Naive thymus-derived CD4-positive, alpha-beta T cell (primary cell): ENCODE results near the gene SLC30A4. TPM values are rescaled to one million over a fixed set of nuclear protein-coding genes. Genes with fewer than 3 reads are reported as not detected.

Experiments
- ATAC-seq: fragments of 150-1000 bp; cut with Tn5 transposase; 2 replicates; pipeline ENCODE4 v1.10.0; 2021; ENCODE audit warnings: mild to moderate bottlenecking, moderate library complexity
- CTCF ChIA-PET: fragments of 350-600 bp; sonication (Branson Sonifier 250); formaldehyde crosslinking; loops from one replicate; lab custom pipeline; 2021; ENCODE audit warnings: antibody characterized with exemption; lab: Charles Lee
- POLR2A ChIA-PET: fragments of 350-600 bp; sonication (Branson Sonifier 250); formaldehyde crosslinking; loops from one replicate; lab custom pipeline; 2021; ENCODE audit warnings: antibody characterized with exemption, inconsistent platforms; lab: Charles Lee
- DNase-seq, 9 donors: peaks; one replicate each; pipeline versions ENCODE4 v3.0.0 to v3.0.0-alpha.2; 2020 to 2022; ENCODE audit warnings: mixed read lengths in 1 of 9
- H3K27ac ChIP-seq: one replicate; pipeline ENCODE4 v1.7.0; 2013; ENCODE audit warnings: mild to moderate bottlenecking, low read depth, low read length, moderate library complexity
- H3K27me3 ChIP-seq, 2 donors: one replicate each; pipeline ENCODE4 v1.7.0; 2013; ENCODE audit warnings: low read length in 2 of 2, mild to moderate bottlenecking in 2 of 2, moderate library complexity in 2 of 2; ENCODE audit not compliant: control insufficient read depth in 2 of 2, insufficient read depth in 2 of 2
- H3K36me3 ChIP-seq, 3 experiments: 1 replicate in 2 of 3; 2 replicates in 1 of 3; pipeline ENCODE4 v1.7.0; 2013; ENCODE audit warnings: low read length in 3 of 3, mild to moderate bottlenecking in 3 of 3, moderate library complexity in 1 of 3; ENCODE audit not compliant: insufficient read depth in 3 of 3, control insufficient read depth in 2 of 3
- H3K4me1 ChIP-seq, 2 donors: one replicate each; pipeline ENCODE4 v1.7.0; 2013; ENCODE audit warnings: low read length in 2 of 2, mild to moderate bottlenecking in 2 of 2, moderate library complexity in 1 of 2; ENCODE audit not compliant: control insufficient read depth in 2 of 2, insufficient read depth in 2 of 2
- H3K4me3 ChIP-seq: 2 replicates; pipeline ENCODE4 v1.7.0; 2013; ENCODE audit warnings: mild to moderate bottlenecking, low read length
- H3K9me3 ChIP-seq, 3 experiments: 1 replicate in 2 of 3; 2 replicates in 1 of 3; pipeline ENCODE4 v1.7.0; 2013; ENCODE audit warnings: low read length in 3 of 3; ENCODE audit not compliant: control insufficient read depth in 2 of 3
- H3K27ac Mint-ChIP-seq, 9 donors: one replicate each; pipeline ENCODE4 v1.8.0; 2020 to 2022; ENCODE audit warnings: mixed read lengths in 9 of 9, mild to moderate bottlenecking in 8 of 9, moderate library complexity in 5 of 9, inconsistent platforms in 2 of 9
- H3K27me3 Mint-ChIP-seq, 5 donors: one replicate each; pipeline ENCODE4 v1.8.0; 2021 to 2022; ENCODE audit warnings: mixed read lengths in 5 of 5, mild to moderate bottlenecking in 1 of 5
- H3K36me3 Mint-ChIP-seq, 5 donors: one replicate each; pipeline ENCODE4 v1.8.0; 2020 to 2022; ENCODE audit warnings: mixed read lengths in 5 of 5, mild to moderate bottlenecking in 3 of 5, inconsistent platforms in 1 of 5
- H3K4me1 Mint-ChIP-seq, 7 donors: one replicate each; pipeline ENCODE4 v1.8.0; 2020 to 2022; ENCODE audit warnings: mixed read lengths in 7 of 7, mild to moderate bottlenecking in 3 of 7, inconsistent platforms in 1 of 7
- H3K4me3 Mint-ChIP-seq, 10 donors: one replicate each; pipeline ENCODE4 v1.8.0; 2020 to 2022; ENCODE audit warnings: mild to moderate bottlenecking in 10 of 10, mixed read lengths in 10 of 10, moderate library complexity in 6 of 10, inconsistent platforms in 2 of 10
- H3K9me3 Mint-ChIP-seq, 11 donors: one replicate each; pipeline ENCODE4 v1.8.0; 2020 to 2022; ENCODE audit warnings: mixed read lengths in 11 of 11, mild to moderate bottlenecking in 4 of 11, inconsistent platforms in 1 of 11, moderate library complexity in 1 of 11
- intact Hi-C, 2 donors: fragments of 100-400 bp; cut with micrococcal nuclease; formaldehyde crosslinking; loops; one replicate each; pipeline ENCODE4 v1.15.1; 2023
- polyA plus RNA-seq, 2 donors: library from polyadenylated mRNA; unstranded; fragments of 300-500 nt; fragmentation: Illumina TruSeq; gene quantifications; one replicate each; pipeline ENCODE4 v1.2.3, GENCODE V29; 2021
- total RNA-seq, 6 experiments: library from RNA in 5 of 6; stranded (reverse) in 5 of 6; gene quantifications; 1 replicate in 5 of 6; 2 replicates in 1 of 6; pipeline ENCODE4 v1.2.3 and lab custom pipeline; 2021 to 2026

Gene SLC30A4
- total and polyA plus RNA-seq, 7 experiments from 2014 or later, result 2.0 to 4.4 (median 2.9) TPM

DNA sequence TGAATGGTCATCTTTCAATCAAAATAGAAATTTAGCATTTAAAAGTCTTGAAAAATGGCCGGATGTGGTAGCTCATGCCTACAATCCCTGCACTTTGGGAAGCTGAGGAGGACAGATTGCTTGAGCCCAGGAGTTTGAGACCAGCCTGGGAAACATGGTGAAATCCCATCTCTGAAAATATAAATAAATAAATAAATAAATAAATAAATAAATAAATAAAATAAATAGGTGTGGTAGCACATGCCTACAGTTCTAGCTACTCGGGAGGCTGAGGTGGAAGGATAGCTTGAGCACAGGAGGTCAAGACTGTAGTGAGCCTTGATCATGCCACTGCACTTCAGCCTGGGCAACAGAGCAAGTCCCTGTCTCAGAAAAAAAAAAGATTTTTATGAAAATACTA, 25.9 kb downstream of the SLC30A4 start:
- Mint-ChIP-seq H3K27me3 (no peaks in the 10 kb centered on the region), H3K36me3 (peaks cover 0 to 6% (median 6%) of the 10 kb centered on the region in 5 donors), H3K27ac (no peak overlapping the region), H3K4me1 (no peaks in the 10 kb centered on the region), H3K9me3 (no peaks in the 10 kb centered on the region), H3K4me3 (no peak overlapping the region)
- Histone ChIP-seq H3K9me3 (no peaks in the 10 kb centered on the region), H3K4me1 (no peaks in the 10 kb centered on the region), H3K36me3 (no peaks in the 10 kb centered on the region), H3K27me3 (no peaks in the 10 kb centered on the region), H3K27ac (no peak overlapping the region), H3K4me3 (no peak overlapping the region)
- ChIA-PET POLR2A (interaction anchor here (0.6 kb wide), 1 partner anchor 46 kb away, joined by 6 read pairs; no protein-coding TSS in a partner anchor), CTCF (interaction anchor here (1.1 kb wide), 1 partner anchor 16 kb away, joined by 3 read pairs; no protein-coding TSS in a partner anchor)
- DNase-seq (no peak), ATAC-seq (no peak)
- intact Hi-C loops, result no loop called here

DNA sequence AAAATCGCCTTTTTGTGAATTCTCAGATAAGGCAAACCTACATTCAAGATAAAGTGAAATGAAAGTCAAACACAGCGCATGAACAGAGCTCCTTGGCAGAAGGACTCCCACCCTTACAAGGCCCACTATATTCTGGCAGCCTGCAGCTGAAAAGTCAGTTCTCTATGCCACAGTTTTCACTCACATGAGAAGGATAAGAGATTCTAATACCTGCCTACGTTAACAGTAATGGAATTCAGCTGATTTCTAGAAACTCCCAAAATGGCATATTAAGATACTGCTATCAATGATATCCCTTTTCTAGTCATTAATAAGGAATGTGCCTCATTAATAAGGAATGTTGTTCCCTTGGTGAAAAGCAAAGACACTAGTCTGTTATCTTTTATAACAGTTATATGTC, 27.0 kb downstream of the SLC30A4 start:
- ATAC-seq (no peak), DNase-seq (no peak)
- intact Hi-C loops, result no loop called here
- H3K4me1 ChIP-seq, result no peaks in the 10 kb centered on the region
- Mint-ChIP-seq H3K4me1 (no peaks in the 10 kb centered on the region), H3K4me3 (no peak overlapping the region), H3K9me3 (no peaks in the 10 kb centered on the region), H3K27ac (no peak overlapping the region), H3K27me3 (no peaks in the 10 kb centered on the region), H3K36me3 (peaks cover 0 to 11% (median 5%) of the 10 kb centered on the region in 5 donors)
- no peak overlapping the region for H3K27ac ChIP-seq
- no peaks in the 10 kb centered on the region for H3K9me3 ChIP-seq
- H3K36me3 ChIP-seq, result no peaks in the 10 kb centered on the region
- CTCF ChIA-PET, result interaction anchor here (1.1 kb wide), 1 partner anchor 15 kb away, joined by 3 read pairs; no protein-coding TSS in a partner anchor
- no peaks in the 10 kb centered on the region for H3K27me3 ChIP-seq
- no peak overlapping the region for H3K4me3 ChIP-seq
- POLR2A ChIA-PET, result no interaction called here

DNA sequence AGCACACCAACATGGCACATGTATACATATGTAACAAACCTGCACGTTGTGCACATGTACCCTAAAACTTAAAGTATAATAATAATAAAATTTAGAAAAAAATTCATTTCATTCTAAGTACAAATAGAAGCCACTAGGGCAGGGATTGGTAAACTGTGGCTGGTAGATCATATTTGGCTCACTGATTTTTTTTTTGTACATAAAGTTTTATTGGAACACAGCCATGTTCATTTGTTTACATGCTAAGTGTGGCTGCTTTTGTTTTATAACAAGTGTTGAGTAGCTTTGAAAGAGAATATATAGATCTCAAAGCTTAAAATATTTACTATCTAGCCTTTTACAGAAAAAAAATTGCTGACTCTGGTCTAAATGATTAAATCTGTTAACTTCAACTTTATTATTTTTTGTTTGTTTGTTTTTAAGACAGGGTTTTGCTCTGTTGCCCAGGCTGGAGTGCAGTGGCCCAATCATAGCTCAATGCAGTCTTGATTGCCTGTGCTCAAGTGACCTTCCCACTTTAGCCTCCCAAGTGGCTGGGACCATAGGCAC, 32.8 kb downstream of the SLC30A4 start:
- intact Hi-C loops, result no loop called here
- CTCF ChIA-PET, result no interaction called here

DNA sequence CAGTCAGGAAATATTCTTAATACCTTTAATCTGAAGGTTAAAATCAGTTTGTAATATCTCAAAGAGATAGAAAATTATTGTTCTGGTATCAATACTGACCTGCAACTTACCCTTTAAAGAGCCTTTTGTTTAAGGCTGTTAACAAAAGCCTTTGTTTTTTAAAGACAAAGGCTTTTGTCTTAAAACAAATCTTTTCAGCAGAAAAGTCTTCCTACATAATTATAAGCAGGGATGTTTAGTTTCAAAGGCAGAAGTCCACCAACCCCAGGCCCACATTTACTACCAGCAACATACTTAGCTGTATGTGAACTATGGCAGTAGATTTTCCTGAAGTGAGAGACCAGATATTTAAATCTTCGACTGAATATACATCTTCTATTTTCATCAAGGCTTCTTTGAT, 36.2 kb downstream of the SLC30A4 start:
- H3K4me1 ChIP-seq, result no peaks in the 10 kb centered on the region

More for the DNA sequence above, 32.8 kb downstream of the SLC30A4 start:
- Histone ChIP-seq H3K27me3 (no peaks in the 10 kb centered on the region), H3K4me3 (no peak overlapping the region), H3K27ac (no peak overlapping the region), H3K9me3 (no peaks in the 10 kb centered on the region), H3K36me3 (peaks cover 0 to 5% (median 0%) of the 10 kb centered on the region in 3 experiments), H3K4me1 (no peaks in the 10 kb centered on the region)
- no peak for DNase-seq
- Mint-ChIP-seq H3K4me1 (no peaks in the 10 kb centered on the region), H3K27ac (no peak overlapping the region), H3K36me3 (peaks cover 0 to 22% (median 2%) of the 10 kb centered on the region in 5 donors), H3K27me3 (no peaks in the 10 kb centered on the region), H3K9me3 (no peaks in the 10 kb centered on the region), H3K4me3 (no peak overlapping the region)
- no peak for ATAC-seq
- POLR2A ChIA-PET, result no interaction called here

DNA sequence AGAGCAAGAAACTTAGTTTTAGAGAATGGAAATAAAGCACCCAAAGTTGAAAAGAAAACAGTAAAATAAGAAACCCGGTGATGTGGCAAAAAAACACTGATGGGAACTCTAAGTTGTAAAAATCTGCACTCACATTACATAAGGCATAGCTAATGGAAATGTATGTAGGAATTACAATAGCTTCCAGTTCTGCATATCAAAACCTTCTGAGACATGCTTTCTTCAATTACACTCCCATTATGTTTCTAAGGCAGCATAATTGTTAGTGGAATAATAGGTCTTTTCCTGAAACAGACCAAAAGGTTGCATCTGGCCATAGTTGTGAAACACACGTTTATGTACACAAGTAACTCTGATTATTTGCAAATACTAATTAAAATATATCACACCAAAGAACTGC, 41.4 kb downstream of the SLC30A4 start:
- POLR2A ChIA-PET, result no interaction called here
- Histone ChIP-seq H3K36me3 (no peaks in the 10 kb centered on the region), H3K4me1 (no peaks in the 10 kb centered on the region), H3K9me3 (no peaks in the 10 kb centered on the region), H3K27me3 (no peaks in the 10 kb centered on the region), H3K27ac (no peak overlapping the region), H3K4me3 (no peak overlapping the region)
- DNase-seq, result no peak
- Mint-ChIP-seq H3K9me3 (no peaks in the 10 kb centered on the region), H3K36me3 (peaks cover 0 to 10% (median 0%) of the 10 kb centered on the region in 5 donors), H3K27me3 (no peaks in the 10 kb centered on the region), H3K27ac (no peak overlapping the region), H3K4me3 (no peak overlapping the region), H3K4me1 (no peaks in the 10 kb centered on the region)
- intact Hi-C loops, result no loop called here
- CTCF ChIA-PET, result interaction anchor here (0.9 to 1.0 kb wide), 2 partner anchors 15 to 22 kb away, joined by 3 read pairs; no protein-coding TSS in a partner anchor
- no peak for ATAC-seq

More for the DNA sequence above, 36.2 kb downstream of the SLC30A4 start:
- Histone ChIP-seq H3K27ac (no peak overlapping the region), H3K9me3 (no peaks in the 10 kb centered on the region), H3K4me3 (no peak overlapping the region), H3K27me3 (no peaks in the 10 kb centered on the region), H3K36me3 (peaks cover 0 to 5% (median 0%) of the 10 kb centered on the region in 3 experiments)
- CTCF ChIA-PET, result no interaction called here
- intact Hi-C loops, result no loop called here
- Mint-ChIP-seq H3K9me3 (no peaks in the 10 kb centered on the region), H3K4me1 (no peaks in the 10 kb centered on the region), H3K27ac (no peak overlapping the region), H3K27me3 (no peaks in the 10 kb centered on the region), H3K4me3 (no peak overlapping the region), H3K36me3 (peaks cover 0 to 26% (median 2%) of the 10 kb centered on the region in 5 donors)
- POLR2A ChIA-PET, result no interaction called here
- ATAC-seq, result no peak
- no peak for DNase-seq

DNA sequence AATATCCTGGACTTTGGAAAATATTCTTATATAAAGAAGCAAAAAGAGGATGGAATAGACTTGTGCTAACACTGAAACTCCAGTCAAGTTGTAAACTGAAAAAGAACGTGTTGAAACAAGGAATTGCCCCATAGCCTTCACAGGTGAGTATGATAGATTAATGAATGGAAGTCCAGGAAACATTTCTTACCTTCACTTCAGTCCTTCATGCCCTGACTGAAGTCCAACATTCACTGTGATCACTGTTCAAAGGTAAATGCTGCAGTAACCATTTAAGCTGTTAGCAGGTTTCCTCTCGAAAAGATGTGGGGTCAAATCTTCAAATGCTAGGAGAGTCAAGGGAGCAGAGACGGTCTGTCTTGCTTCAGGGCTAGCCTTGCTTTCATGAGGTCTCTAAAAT, 46.1 kb downstream of the SLC30A4 start:
- Histone ChIP-seq H3K27me3 (no peaks in the 10 kb centered on the region), H3K4me3 (no peak overlapping the region), H3K36me3 (no peaks in the 10 kb centered on the region), H3K4me1 (no peaks in the 10 kb centered on the region), H3K9me3 (no peaks in the 10 kb centered on the region), H3K27ac (no peak overlapping the region)
- Mint-ChIP-seq H3K4me1 (no peaks in the 10 kb centered on the region), H3K4me3 (no peak overlapping the region), H3K36me3 (no peaks in the 10 kb centered on the region), H3K27ac (no peak overlapping the region), H3K27me3 (peaks cover 0 to 6% (median 3%) of the 10 kb centered on the region in 5 donors), H3K9me3 (no peaks in the 10 kb centered on the region)
- POLR2A ChIA-PET, result no interaction called here
- CTCF ChIA-PET, result no interaction called here
- ATAC-seq (no peak), DNase-seq (no peak)
- intact Hi-C loops, result no loop called here

DNA sequence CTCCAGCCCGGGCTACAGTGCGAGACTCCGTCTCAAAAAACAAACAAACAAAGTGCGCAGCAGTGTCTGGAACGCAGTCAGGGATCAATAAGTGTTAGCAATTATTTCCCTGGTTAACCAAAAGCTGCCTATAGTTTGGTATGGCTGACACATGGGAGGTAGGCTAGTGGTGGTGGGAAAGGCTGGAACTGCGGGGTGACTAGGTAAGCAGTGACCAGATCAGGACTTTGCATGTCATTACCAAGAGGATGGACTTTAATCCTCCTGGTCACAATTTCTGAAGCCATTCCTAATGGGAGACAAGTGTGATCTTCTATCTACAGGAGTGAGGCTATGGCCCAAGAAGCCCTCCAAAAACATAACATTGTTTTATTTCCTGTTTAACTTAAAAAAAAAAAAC, 47.8 kb downstream of the SLC30A4 start:
- CTCF ChIA-PET, result no interaction called here
- H3K36me3 ChIP-seq, result no peaks in the 10 kb centered on the region
- H3K9me3 ChIP-seq, result no peaks in the 10 kb centered on the region
- H3K27me3 ChIP-seq, result no peaks in the 10 kb centered on the region
- no peak overlapping the region for H3K4me3 ChIP-seq
- intact Hi-C loops, result no loop called here
- POLR2A ChIA-PET, result no interaction called here
- Mint-ChIP-seq H3K27me3 (peaks cover 0 to 12% (median 7%) of the 10 kb centered on the region in 5 donors), H3K36me3 (no peaks in the 10 kb centered on the region), H3K4me1 (no peaks in the 10 kb centered on the region), H3K27ac (no peak overlapping the region), H3K9me3 (no peaks in the 10 kb centered on the region), H3K4me3 (no peak overlapping the region)
- no peak overlapping the region for H3K27ac ChIP-seq
- no peaks in the 10 kb centered on the region for H3K4me1 ChIP-seq
- DNase-seq (no peak), ATAC-seq (no peak)
